NCI-H748 (cell line): ENCODE data around the gene ARHGAP10.

ENCODE experiments used
- DNase-seq: peaks from one replicate; lab custom pipeline; 2025; ENCODE audit not compliant: unreplicated experiment; lab: John Stamatoyannopoulos, UW

ARHGAP10 gene

DNA sequence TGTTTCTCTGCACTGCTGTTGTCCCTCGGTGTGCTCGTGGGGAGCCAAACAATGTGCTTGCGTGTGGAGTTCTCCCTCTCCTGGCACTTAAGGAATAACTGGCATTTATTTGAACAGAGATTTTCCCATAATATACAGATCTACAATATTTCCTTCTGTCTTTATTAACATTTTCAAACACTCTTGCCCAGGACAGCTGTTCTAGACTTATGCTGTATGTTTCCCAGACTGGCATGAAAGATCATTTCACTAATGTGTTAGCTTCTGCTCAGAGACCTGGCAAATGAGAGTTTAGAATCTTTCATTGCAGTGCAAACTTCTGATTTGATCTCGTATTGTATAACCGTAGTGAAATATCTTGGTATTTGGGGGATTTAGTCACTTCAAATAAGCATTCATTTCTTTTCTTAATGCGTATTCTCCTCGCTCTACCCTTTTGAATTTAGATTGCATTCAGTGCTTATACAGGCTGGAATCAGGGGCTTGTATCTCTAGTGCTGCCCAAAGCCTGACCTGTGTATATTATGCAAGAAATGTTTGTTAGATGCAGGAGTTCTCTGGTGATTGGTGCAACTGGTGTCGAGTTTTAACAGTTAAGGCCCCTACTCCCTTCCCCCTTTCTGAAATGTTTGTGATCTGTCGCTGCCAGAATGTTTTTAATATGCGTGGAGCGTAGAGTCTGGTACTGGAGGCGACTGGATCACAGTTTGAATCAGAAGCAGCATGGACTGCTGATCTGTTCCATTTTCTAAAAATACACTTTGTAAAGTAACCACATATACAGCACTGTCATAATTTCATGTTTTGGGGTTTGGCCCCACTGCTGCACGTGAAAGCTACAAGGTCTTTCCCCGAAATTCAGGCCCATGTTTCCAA is 326.3 kb downstream of the ARHGAP10 start:
- DNase-seq, result no peak

DNA sequence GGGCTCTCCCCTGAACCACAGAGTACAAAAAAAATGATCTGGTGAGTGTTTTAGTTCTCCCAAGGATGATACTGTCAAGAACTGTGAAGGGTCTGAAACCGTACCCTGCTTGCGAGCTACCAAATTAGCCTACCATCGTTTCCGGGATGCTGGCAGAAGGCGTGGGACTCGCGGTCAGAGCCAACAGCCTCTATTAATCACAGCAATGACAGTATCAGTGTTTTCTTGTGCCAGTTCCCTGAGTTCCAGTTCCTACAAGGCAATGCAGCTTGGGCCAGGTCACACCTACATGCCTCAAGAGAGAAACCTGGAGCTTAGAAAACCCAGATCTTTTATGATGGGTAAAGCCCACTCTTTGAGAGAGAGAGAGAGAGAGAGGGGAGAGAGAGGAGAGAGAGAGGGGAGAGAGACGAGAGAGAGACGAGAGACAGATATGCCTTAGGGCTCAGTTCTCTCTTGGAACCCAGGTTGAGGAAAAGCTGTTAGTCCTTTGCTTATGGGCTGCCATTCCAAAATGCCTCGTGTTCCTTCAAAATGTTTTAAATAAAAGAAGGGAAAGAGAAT is 327.8 kb downstream of the ARHGAP10 start:
- DNase-seq, result no peak

DNA sequence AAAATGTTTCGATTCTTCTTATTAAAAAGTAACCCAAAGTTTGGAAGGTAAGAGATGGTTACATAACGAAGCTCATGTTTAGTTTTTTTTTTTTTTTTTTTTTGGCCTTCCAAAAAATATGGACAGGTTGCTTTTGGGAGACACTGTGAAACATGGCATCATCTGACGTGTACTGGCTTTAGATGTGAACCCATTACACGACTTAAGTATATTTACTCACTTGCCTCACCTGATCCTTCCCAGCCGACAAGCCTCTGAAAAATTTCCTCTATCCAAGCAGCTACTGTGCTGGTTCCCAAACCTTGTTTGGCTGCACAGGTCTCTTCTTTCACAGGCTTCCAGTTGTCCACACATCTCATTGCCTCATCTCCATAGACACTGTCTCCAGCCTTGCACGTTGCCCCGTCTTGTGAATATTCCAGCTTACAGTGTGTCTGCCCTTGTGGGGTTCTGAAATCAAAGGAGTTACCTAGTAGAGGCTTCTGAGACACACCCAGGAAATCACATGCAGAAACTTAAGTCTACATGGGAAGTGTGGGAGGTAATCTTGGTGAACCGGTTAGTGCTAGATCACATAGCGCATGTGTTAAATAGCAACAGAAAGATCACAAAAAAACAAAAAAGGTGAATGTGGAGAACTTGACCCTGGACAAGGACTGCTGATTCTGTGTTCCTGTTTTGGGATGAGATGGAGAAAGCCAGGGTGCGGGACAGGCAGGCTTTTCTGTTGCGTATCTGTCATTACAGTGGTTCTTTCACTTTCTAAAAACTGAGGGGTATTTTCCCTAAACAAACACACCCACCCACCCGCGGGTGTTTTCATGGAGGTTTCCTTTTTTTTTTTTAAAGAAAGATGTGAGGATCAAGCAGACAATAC is 328.6 kb downstream of the ARHGAP10 start:
- no peak for DNase-seq

DNA sequence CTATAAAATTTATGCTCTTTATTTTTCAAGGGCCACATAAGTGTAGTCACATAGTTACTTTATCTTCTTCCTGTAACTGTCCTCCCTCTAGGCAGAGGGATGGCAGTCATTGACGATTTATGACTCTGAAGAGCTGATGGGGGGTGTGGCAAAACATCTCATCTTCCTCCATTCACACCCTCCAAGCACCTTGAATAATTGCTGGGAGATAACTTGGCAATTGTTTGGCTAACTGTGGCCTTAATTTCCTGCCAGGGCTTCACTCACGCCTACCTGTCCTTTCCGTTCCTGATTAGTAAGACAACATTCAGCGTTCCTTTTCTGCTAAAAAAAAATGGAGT is 329.2 kb downstream of the ARHGAP10 start:
- peak; percentile 24 for DNase-seq

DNA sequence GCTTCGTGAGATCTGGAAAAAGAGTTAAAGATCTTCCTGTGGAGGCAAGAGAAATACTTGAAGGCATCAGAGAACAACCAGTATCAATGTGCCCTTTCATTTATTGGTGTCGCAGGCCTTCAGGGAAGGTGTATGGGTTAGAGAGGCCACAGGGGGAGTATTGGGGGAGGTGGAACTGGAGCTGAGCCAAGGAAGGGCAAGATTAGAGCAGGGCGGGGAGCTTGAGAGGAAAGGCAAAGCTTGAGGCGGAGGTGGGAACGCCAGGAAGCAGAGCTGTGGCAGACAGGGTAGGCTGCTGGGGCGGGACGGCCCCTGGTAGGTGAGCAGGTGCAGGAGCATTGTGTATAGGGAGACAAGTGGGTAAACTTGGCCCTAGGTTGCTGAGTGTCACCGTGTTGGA is 329.9 kb downstream of the ARHGAP10 start:
- DNase-seq, result peak; percentile 15

DNA sequence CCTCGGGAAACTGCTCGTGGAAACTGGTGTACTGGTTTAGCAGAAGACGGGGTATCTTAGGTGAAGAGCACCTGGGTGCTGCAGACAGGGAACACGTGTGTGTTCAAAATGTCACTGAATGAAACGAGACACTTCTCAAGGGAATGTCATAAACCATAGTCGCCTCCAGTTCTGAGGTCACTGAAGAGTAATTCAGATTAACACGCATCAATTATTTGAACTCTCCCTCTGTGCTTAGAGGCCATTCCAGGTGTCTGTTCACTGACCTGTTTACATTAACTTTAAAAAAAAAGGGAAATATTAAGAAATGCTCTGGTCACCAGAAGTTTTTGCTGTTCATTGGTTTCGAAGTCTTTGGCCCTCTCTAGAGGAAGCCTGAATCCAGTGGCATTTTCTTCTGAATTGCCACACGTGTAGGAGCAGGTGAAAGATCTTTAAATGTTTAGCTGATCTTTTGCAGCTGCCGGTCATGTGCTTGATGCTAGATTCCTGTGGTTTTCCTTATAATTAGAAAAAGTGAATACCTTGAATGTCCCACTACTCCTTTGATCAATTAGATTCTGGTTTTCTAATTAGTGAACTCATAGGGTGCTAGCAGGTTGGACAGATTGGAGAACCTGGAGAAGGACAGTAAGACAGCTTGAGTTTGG is 330.5 kb downstream of the ARHGAP10 start:
- DNase-seq, result no peak

DNA sequence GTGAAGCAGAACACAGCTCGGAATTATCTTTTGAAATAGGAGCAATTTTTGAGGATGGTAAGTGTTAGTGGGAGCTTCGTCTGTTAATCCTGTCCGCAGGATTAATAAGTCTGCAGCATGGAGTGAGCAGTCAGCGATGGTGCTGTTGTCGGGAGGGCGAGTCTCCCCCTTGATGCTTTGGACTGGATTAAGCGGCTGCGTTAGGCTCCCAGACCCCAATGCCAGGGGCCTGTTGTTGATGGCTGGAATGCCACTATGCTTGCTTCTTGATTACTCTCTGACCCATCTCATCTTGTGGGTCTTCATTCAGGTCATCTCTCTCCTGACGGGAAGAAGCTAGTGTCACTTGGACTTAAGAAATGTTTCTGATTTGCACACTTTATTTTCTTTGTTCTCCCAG is 332.6 kb downstream of the ARHGAP10 start:
- DNase-seq, result no peak

DNA sequence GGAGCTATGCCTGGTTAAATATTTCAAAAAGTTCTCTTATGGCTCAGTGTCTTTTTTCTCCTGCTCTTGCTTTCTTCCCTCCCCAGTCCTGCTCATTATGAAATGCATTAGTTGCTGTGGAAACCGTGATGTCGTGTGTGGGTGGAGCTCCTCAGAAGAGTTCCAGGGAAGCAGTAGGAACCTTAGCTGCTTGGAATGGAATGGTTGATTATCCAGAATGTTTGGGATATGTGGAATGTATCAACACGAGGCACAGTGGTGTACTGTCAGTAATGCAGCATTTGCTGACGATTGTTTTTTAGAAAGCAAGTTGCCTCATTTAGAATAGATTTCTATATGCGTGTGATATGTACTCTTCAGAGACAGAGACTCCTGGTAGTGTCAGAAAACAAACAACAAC is 333.2 kb downstream of the ARHGAP10 start:
- no peak for DNase-seq

DNA sequence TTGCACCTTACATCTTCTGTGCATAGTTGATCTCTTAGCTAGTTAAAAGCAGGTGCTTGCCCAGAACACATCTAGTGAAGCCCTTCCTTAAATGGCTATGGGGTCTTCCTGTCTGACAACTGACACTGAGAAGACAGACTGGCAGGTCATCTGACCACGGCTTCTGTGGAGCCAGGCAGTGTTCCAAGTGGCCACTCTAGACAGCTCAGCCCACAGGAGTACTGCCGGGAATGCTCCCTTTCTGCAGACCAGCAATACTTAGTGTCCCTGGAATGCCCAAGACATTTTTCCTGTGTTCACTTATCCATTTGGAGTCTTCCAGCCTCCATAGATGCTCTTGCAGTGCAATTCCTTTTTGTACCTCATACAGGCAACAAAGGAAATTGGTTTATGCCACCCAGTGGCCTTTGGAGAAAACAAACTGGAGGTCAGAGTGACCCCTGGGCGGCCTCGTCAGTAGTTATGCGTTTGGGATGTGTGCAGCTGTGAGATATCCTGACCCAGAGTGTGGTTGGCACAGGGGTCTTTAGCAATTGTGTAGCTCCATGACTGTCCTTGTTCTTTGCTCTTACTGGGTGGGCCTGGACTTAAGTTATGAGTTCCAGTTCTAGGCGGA is 335.5 kb downstream of the ARHGAP10 start:
- no peak for DNase-seq

DNA sequence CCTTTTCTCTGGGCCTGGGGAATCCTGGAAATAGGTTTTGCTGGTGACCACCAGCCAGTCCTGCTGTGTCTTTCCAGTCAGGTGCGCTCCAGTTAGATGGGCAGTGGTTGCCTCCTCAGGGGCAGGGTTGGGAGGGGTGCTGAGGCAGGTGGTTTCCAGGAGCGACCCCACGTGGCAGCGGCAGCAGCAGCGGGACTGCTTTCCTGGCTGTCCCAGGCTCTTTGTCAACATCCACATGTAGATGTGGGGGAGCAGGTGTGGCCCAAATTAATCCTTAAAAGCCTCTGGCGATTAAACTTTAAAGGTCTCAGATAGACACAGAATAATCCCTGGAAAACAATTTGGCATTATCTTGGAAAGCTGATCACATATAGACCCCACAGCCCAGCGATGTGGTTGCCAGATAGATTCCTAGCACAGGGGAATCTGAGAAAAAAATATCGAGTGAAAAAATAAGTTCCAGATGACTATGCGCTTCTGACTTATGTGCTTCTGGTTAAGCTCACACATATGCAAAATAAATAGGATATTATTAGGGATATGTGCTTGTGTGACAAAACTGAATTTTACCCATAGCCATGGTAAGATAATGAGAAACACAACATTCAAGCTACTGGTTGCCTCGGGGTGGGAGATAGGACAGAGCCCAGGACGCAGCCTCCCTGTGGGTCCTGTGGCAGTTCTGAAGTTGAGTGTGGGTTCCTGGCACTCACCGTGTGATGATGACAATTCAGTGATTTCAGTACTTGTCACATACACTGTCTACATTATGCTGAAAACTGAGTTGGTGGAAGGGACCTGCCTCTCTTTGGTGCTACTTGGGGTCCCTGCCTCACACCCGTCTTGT is 336.4 kb downstream of the ARHGAP10 start:
- no peak for DNase-seq

DNA sequence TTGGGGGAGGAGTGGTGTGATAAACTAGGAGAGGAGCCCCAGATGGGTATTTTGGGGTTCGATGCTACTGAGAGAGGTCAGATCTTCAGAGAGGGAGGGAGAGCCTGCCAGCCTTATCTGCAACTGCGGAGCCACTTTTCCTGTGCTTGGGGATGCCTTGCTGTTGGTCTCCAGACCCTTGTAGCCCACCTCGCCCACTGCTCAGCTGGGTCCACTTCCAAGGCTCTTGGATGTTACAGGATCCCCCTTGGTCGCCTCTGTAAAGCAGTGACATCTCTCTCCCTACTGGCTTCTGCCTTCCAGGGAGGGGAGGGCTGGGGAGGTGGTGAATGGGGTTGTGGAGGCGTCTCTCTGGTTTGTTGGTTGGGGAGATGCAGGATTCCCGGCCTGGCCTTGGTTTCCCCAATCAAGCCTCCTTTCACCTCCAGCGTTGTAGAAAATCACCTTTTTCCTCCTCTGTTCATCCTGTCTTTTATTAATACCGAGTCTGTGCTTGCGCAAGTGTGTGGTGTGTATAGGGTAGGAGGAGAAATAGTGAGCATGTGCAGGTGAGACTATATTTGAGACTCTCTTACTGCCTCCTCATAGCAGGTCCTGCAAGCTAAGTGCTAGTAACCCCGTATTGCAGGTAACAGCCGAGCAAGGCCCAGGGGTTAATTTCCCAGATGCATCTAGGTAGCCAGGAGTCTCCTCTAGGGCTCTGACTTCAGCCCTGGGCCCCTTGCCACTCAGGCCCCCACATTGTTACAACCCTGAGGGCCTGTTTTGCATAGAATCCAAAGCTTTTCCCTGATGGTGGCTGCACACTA is 337.4 kb downstream of the ARHGAP10 start:
- DNase-seq, result no peak

DNA sequence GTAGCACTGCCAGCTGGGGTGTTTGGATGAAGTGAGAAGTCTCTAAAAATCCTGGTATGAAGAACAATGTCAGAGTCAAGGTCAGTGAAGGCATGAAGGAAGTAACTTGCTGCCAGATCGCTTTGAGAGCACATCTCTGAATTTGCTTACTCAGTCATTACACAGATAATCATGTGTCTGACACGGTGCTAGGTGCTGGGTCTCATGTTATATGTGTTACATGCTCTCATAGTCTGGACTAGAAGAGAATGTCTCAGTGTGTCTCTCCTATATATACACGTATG is 337.9 kb downstream of the ARHGAP10 start:
- no peak for DNase-seq

DNA sequence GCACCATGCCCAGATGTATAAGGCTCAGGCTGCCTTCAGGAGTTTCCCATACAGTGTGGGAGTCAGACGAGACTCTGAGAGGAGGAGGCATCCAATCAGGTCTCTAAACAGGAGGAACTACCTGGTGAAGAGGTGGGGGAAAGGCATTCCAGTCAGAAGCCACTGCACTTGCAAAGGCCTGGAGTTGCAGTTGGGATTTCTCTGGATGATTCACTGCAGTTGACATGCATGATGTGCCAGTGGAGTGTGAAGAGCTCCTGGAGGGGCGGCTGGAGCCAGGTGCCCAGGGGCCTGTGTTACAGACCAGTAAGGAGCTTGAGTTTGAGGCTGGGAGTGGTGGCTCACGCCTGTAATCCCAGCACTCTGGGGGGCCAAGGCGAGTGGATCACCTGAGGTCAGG is 339.1 kb downstream of the ARHGAP10 start:
- DNase-seq, result no peak

DNA sequence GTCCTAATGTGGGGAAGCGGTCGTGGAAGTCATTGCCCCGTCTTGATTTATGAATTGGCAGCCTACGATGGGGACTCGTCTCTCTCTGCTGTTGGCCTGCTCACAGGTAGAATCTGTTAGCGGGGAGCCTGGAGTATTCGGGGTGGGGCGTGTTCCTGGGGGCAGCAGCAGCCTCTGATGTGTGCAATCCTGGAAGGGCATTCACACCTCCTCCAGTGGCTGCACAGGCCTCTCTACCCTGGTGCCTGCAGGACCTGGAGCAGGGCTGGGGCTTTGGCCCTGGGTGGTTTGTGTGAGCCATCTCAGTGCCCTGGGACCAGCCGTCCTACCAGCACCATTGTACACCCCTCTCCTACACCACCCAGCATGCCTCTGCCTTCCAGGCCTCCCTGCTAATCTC is 340.9 kb downstream of the ARHGAP10 start:
- no peak for DNase-seq

DNA sequence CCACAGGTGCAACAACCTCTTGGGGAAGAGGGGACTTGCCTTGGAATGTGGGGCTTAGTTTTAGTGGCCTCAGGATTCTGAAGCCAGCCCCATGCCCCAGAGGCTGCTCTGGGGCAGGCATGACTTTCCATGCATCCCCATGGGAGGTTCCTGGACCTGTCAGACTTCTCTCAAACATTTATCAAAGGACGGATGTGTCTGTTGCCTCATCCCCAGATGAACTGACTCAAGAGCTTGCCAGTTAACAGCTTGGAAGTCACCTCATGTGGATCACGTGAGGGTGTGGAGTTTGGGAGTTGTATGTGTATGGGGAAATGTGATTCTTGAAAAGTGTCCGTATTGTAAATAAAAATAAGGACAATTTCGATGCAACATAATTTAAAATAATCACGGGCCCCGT is 341.5 kb downstream of the ARHGAP10 start:
- no peak for DNase-seq

DNA sequence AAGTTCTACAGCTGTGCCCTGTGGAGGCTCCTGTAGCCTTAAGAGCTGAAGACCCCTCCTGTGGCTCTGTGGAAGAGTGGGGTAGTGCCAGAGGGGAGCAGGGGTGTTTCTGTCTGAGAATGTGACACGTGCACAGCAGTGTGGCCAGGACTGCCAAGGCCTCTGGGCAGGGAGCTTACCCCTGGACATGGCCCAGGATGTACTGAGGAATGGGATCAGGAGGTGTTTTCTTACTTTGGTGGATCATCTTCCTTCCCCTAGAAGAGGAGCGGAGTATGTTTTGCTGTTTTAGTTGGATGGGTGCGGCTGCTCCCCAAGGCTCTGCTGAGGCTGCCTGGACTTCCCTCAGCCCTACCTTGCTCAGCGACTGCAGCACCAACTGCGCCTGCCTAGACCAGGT is 342.6 kb downstream of the ARHGAP10 start:
- DNase-seq, result no peak

DNA sequence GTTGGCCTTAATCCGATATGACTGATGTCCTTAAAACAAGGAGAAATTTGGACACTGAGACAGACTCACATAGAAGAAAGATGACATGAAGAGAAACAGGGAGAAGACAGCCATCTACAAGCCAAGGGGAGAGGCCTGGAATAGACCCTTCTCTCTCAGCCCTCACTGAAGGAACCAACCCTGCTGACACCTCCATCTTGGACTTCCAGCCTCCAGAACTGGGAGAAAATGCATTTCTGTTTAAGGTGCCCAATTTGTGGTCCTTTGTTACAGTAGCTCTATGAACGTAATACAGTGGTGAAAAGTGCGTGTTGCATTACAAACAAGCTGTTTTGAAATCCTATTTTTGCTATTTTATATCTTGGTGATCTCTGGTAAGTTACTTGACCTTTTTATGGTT is 343.6 kb downstream of the ARHGAP10 start:
- no peak for DNase-seq

DNA sequence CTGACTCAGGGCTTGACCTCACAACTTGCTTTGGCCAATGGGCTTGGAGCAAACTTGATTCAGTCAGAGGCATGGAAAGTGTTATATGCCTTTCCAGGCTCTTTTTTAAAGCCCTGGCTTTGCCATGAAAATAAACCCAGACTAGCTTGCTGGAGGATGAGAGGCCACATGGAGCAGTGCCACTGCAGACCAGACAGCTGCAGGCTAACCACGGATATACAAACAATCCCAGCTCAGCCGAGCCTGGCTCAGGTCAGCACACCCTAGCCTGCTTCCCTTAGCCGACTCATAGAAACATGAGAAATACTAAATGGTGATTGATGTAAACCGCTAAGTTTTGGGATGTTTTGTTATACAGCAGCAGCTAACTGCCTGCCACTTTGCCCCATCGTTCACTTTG is 345.1 kb downstream of the ARHGAP10 start:
- no peak for DNase-seq

DNA sequence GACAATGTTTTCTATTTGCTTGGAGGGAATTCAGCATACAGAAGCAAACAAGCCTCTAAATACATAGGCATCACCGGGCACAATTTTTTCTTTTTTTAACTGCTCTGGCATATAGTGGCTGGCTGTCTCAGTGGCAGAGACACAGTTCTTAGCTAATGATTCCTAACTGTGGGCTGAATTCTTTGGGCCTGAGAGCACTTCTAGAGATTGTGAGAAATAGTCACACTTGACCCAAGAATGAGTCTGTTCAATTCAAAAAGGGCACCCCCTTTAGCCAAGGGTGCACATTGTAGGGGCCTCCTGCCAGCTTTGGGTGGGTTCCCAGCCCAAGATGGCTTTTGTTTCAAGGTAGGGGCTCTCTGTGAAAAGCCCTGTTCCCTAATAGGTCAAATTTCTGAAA is 345.7 kb downstream of the ARHGAP10 start:
- no peak for DNase-seq

DNA sequence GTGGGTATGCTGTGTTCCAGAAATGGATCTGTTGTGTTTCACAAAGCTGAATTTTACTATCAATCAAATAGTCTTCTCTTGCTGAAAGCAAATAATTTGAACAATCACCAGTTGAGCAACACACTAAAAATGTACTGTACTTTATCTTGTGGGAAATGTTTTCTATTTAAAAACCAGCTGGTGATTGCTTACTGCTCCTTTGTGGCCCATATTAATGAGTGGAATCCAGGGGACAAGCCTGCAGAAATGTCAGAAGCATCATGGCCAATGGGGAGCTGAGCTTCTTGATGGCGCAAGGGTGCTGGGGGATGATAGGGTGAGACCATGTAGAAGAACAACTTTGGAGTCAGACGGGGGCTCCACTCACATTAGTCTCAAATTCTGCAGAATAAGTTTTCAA is 346.2 kb downstream of the ARHGAP10 start:
- no peak for DNase-seq
